ENCODE results near the gene ANLN. TPM values are rescaled to one million over a fixed set of nuclear protein-coding genes. Genes with fewer than 3 reads are reported as not detected.

Gene ANLN
- total and polyA plus RNA-seq, 4 donors = 0.17 to 27.0 (median 1.3) TPM

DNA sequence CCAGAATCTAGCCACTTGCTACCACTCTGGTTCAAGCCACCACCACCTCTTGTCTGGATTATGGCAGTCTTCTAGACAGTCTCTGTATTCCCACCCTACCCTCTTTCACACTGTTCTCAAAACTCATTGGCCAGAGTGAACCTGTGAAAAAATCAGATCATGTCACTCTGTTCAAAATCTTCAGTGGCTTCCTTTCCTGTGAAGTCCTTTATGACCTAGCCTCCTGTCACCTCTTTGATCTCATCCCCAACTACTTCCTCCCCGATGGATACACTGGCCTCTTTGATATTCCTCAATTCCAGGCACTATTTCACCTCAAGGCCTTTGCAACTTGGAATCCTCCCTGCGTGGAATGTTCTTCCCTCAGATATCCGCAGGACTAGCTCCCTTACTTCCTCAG is 21.2 kb upstream of the ANLN start:
- H3K9me3 ChIP-seq (ENCODE audit: control insufficient read depth in 4 of 4, low read length in 3 of 4) = no peaks in the 10 kb centered on the region
- TF ChIP-seq RAD21 (IDR thresholded peaks at IDR 0.05) (no peak), TAF1 (conservative IDR thresholded peaks at IDR 0.05) (no peak), YY1 (IDR thresholded peaks at IDR 0.05) (no peak)
- TF ChIP-seq, protein P1, sequence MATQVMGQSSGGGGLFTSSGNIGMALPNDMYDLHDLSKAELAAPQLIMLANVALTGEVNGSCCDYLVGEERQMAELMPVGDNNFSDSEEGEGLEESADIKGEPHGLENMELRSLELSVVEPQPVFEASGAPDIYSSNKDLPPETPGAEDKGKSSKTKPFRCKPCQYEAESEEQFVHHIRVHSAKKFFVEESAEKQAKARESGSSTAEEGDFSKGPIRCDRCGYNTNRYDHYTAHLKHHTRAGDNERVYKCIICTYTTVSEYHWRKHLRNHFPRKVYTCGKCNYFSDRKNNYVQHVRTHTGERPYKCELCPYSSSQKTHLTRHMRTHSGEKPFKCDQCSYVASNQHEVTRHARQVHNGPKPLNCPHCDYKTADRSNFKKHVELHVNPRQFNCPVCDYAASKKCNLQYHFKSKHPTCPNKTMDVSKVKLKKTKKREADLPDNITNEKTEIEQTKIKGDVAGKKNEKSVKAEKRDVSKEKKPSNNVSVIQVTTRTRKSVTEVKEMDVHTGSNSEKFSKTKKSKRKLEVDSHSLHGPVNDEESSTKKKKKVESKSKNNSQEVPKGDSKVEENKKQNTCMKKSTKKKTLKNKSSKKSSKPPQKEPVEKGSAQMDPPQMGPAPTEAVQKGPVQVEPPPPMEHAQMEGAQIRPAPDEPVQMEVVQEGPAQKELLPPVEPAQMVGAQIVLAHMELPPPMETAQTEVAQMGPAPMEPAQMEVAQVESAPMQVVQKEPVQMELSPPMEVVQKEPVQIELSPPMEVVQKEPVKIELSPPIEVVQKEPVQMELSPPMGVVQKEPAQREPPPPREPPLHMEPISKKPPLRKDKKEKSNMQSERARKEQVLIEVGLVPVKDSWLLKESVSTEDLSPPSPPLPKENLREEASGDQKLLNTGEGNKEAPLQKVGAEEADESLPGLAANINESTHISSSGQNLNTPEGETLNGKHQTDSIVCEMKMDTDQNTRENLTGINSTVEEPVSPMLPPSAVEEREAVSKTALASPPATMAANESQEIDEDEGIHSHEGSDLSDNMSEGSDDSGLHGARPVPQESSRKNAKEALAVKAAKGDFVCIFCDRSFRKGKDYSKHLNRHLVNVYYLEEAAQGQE (IDR thresholded peaks at IDR 0.05) = no peak
- no peaks in the 10 kb centered on the region for H3K27me3 ChIP-seq (ENCODE audit: control insufficient read depth in 4 of 4, insufficient read depth in 4 of 4, low read length in 3 of 4)
- H3K36me3 ChIP-seq (ENCODE audit: control insufficient read depth in 4 of 4, insufficient read depth in 3 of 4, low read depth in 1 of 4, low read length in 3 of 4) = no peaks in the 10 kb centered on the region
- no peak for DNase-seq (ENCODE audit: low spot score)
- 80% methylated on average over 3 of the region's 3 CpGs for WGBS
- no peak overlapping the region for H3K27ac ChIP-seq (ENCODE audit: low read depth in 1 of 2, low read length in 2 of 2)
- no peak overlapping the region for H3K4me3 ChIP-seq (ENCODE audit: low read depth in 1 of 3, low read length in 3 of 3)
- H3K4me1 ChIP-seq (ENCODE audit: control insufficient read depth in 4 of 4, insufficient read depth in 4 of 4, low read length in 3 of 4) = peaks cover 0 to 4% (median 0%) of the 10 kb centered on the region in 4 donors
- no peak overlapping the region for H3K9ac ChIP-seq (ENCODE audit: low read depth in 1 of 2, low read length in 2 of 2)

DNA sequence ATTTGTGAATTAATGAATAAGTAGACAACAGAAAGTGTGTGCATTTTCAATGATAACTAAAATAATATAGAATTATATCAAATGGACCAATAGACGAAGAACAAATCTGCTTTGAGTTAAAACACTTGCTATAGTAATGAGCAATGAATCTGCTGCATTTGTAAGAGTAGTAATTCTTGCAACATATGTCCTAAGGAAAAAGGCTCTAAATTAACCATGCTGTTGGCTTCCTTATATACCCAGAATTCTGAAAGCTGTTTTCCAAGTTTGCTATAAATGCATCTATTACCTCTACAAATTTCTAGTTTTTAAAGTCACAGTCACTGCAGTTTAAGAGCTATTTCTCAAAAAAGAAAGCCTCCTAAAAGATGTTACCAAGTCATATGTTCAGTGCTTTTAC is 20.5 kb upstream of the ANLN start:
- Histone ChIP-seq H3K36me3 (ENCODE audit: control insufficient read depth in 4 of 4, insufficient read depth in 3 of 4, low read depth in 1 of 4, low read length in 3 of 4) (no peaks in the 10 kb centered on the region), H3K4me1 (ENCODE audit: control insufficient read depth in 4 of 4, insufficient read depth in 4 of 4, low read length in 3 of 4) (peaks cover 0 to 4% (median 0%) of the 10 kb centered on the region in 4 donors), H3K27me3 (ENCODE audit: control insufficient read depth in 4 of 4, insufficient read depth in 4 of 4, low read length in 3 of 4) (no peaks in the 10 kb centered on the region), H3K9ac (ENCODE audit: low read depth in 1 of 2, low read length in 2 of 2) (no peak overlapping the region), H3K9me3 (ENCODE audit: control insufficient read depth in 4 of 4, low read length in 3 of 4) (no peaks in the 10 kb centered on the region), H3K4me3 (ENCODE audit: low read depth in 1 of 3, low read length in 3 of 3) (no peak overlapping the region), H3K27ac (ENCODE audit: low read depth in 1 of 2, low read length in 2 of 2) (no peak overlapping the region)
- TF ChIP-seq GABPA (IDR thresholded peaks at IDR 0.05 in 1 of 2, conservative IDR thresholded peaks at IDR 0.05 in 1 of 2) (no peak), SP1 (IDR thresholded peaks at IDR 0.05) (no peak), HNF4A (conservative IDR thresholded peaks at IDR 0.05) (no peak), RXRA (IDR thresholded peaks at IDR 0.05) (no peak), FOXA1 (IDR thresholded peaks at IDR 0.05) (no peak), RAD21 (IDR thresholded peaks at IDR 0.05) (no peak), NR2F2 (IDR thresholded peaks at IDR 0.05) (no peak), TAF1 (conservative IDR thresholded peaks at IDR 0.05) (no peak), FOXA2 (IDR thresholded peaks at IDR 0.05) (no peak), JUND (IDR thresholded peaks at IDR 0.05) (no peak)
- TF ChIP-seq, protein P2, sequence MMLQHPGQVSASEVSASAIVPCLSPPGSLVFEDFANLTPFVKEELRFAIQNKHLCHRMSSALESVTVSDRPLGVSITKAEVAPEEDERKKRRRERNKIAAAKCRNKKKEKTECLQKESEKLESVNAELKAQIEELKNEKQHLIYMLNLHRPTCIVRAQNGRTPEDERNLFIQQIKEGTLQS (IDR thresholded peaks at IDR 0.05) = no peak
- TF ChIP-seq, protein P3, sequence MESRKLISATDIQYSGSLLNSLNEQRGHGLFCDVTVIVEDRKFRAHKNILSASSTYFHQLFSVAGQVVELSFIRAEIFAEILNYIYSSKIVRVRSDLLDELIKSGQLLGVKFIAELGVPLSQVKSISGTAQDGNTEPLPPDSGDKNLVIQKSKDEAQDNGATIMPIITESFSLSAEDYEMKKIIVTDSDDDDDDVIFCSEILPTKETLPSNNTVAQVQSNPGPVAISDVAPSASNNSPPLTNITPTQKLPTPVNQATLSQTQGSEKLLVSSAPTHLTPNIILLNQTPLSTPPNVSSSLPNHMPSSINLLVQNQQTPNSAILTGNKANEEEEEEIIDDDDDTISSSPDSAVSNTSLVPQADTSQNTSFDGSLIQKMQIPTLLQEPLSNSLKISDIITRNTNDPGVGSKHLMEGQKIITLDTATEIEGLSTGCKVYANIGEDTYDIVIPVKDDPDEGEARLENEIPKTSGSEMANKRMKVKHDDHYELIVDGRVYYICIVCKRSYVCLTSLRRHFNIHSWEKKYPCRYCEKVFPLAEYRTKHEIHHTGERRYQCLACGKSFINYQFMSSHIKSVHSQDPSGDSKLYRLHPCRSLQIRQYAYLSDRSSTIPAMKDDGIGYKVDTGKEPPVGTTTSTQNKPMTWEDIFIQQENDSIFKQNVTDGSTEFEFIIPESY (IDR thresholded peaks at IDR 0.05) = no peak
- no peak for DNase-seq (ENCODE audit: low spot score)
- WGBS = 97% methylated on average over 1 of the region's 1 CpG

DNA sequence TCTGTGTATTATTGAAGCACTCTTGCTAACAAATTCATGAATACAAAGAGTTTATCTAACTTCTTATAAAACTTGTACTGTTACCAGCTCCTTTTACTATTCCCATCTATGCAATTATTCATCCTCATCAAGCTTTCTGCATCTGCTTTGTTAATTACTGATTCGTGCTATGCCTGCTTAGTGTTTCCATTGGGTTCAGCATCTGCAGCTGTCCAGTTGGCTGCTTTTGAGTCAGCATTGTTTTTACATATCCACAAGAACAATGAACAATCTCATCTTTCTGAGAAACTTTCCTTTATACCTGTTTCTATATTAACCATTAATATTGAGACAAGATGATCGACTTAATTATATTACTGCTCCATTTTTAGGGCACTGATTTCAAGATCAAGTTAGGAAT is 19.6 kb upstream of the ANLN start:
- H3K27ac ChIP-seq (ENCODE audit: low read depth in 1 of 2, low read length in 2 of 2) = no peak overlapping the region
- no peak for TF ChIP-seq NR2F2 (IDR thresholded peaks at IDR 0.05)
- TF ChIP-seq, protein P1 (IDR thresholded peaks at IDR 0.05) = no peak
- TF ChIP-seq, protein P4, sequence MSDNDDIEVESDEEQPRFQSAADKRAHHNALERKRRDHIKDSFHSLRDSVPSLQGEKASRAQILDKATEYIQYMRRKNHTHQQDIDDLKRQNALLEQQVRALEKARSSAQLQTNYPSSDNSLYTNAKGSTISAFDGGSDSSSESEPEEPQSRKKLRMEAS (IDR thresholded peaks at IDR 0.05) = no peak
- TF ChIP-seq, protein P5, sequence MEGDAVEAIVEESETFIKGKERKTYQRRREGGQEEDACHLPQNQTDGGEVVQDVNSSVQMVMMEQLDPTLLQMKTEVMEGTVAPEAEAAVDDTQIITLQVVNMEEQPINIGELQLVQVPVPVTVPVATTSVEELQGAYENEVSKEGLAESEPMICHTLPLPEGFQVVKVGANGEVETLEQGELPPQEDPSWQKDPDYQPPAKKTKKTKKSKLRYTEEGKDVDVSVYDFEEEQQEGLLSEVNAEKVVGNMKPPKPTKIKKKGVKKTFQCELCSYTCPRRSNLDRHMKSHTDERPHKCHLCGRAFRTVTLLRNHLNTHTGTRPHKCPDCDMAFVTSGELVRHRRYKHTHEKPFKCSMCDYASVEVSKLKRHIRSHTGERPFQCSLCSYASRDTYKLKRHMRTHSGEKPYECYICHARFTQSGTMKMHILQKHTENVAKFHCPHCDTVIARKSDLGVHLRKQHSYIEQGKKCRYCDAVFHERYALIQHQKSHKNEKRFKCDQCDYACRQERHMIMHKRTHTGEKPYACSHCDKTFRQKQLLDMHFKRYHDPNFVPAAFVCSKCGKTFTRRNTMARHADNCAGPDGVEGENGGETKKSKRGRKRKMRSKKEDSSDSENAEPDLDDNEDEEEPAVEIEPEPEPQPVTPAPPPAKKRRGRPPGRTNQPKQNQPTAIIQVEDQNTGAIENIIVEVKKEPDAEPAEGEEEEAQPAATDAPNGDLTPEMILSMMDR (IDR thresholded peaks at IDR 0.05; ENCODE audit: low read depth, low read length, missing input control) = no peak
- TF ChIP-seq, protein P2 (IDR thresholded peaks at IDR 0.05) = no peak
- no peak for TF ChIP-seq FOXA2 (IDR thresholded peaks at IDR 0.05)
- no peak for TF ChIP-seq HNF4G (IDR thresholded peaks at IDR 0.05)
- no peak for TF ChIP-seq RXRA (IDR thresholded peaks at IDR 0.05)

More for the DNA sequence above, 19.6 kb upstream of the ANLN start:
- H3K36me3 ChIP-seq (ENCODE audit: control insufficient read depth in 4 of 4, insufficient read depth in 3 of 4, low read depth in 1 of 4, low read length in 3 of 4) = no peaks in the 10 kb centered on the region
- no peak overlapping the region for H3K9ac ChIP-seq (ENCODE audit: low read depth in 1 of 2, low read length in 2 of 2)
- no peak overlapping the region for H3K4me3 ChIP-seq (ENCODE audit: low read depth in 1 of 3, low read length in 3 of 3)
- WGBS = 88% methylated on average over 2 of the region's 2 CpGs
- peaks cover 0 to 4% (median 0%) of the 10 kb centered on the region in 4 donors for H3K4me1 ChIP-seq (ENCODE audit: control insufficient read depth in 4 of 4, insufficient read depth in 4 of 4, low read length in 3 of 4)
- H3K9me3 ChIP-seq (ENCODE audit: control insufficient read depth in 4 of 4, low read length in 3 of 4) = no peaks in the 10 kb centered on the region
- no peak for DNase-seq (ENCODE audit: low spot score)
- H3K27me3 ChIP-seq (ENCODE audit: control insufficient read depth in 4 of 4, insufficient read depth in 4 of 4, low read length in 3 of 4) = no peaks in the 10 kb centered on the region

All from liver (tissue), 9 donors.